Transverse colon (tissue), 4 donors: ENCODE measurements around the gene ARHGAP45.

Source experiments
- EP300 ChIP-seq: sonication (generic); formaldehyde crosslinking; IDR thresholded peaks from one replicate; pipeline ENCODE4 v1.6.1; 2017; ENCODE audit warnings: antibody characterized with exemption, low read depth
- POLR2A ChIP-seq: fragments of 450-650 bp; IDR thresholded peaks from one replicate; pipeline ENCODE4 v1.6.1; 2016; ENCODE audit warnings: antibody characterized with exemption, mild to moderate bottlenecking, moderate library complexity
- POLR2AphosphoS5 ChIP-seq, 3 donors: sonication (generic); formaldehyde crosslinking; IDR thresholded peaks; one replicate each; pipeline ENCODE4 v1.6.1; 2016; ENCODE audit warnings: antibody characterized with exemption in 3 of 3
- TF ChIP-seq, protein P1 (sequence below), 5 experiments: fragments of 200-600 bp in 3 of 5; fragments of 450-650 bp in 2 of 5; sonication (generic) in 3 of 5; IDR thresholded peaks; 1 replicate in 2 of 5; 2 replicates in 3 of 5; pipeline ENCODE4 v1.5.1; 2016 to 2017; ENCODE audit warnings: antibody characterized with exemption in 5 of 5, inconsistent platforms in 3 of 5, mild to moderate bottlenecking in 2 of 5, moderate library complexity in 1 of 5

GRCh38 chr19:1080360-1081161, 13.6 kb downstream of the ARHGAP45 start:
- TF ChIP-seq, protein P1, sequence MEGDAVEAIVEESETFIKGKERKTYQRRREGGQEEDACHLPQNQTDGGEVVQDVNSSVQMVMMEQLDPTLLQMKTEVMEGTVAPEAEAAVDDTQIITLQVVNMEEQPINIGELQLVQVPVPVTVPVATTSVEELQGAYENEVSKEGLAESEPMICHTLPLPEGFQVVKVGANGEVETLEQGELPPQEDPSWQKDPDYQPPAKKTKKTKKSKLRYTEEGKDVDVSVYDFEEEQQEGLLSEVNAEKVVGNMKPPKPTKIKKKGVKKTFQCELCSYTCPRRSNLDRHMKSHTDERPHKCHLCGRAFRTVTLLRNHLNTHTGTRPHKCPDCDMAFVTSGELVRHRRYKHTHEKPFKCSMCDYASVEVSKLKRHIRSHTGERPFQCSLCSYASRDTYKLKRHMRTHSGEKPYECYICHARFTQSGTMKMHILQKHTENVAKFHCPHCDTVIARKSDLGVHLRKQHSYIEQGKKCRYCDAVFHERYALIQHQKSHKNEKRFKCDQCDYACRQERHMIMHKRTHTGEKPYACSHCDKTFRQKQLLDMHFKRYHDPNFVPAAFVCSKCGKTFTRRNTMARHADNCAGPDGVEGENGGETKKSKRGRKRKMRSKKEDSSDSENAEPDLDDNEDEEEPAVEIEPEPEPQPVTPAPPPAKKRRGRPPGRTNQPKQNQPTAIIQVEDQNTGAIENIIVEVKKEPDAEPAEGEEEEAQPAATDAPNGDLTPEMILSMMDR (IDR thresholded peaks at IDR 0.05), result no peak
- TF ChIP-seq POLR2A, result no peak
- no peak for TF ChIP-seq EP300
- no peak for TF ChIP-seq POLR2AphosphoS5 (IDR thresholded peaks at IDR 0.05)
